Measurements from ENCODE around the gene KAT7.
"Not testable (repeated sequence)": the region's sequence is repeated elsewhere in the genome, so short reads cannot be mapped to it uniquely, and the experiment has no call there.

Gene KAT7

DNA sequence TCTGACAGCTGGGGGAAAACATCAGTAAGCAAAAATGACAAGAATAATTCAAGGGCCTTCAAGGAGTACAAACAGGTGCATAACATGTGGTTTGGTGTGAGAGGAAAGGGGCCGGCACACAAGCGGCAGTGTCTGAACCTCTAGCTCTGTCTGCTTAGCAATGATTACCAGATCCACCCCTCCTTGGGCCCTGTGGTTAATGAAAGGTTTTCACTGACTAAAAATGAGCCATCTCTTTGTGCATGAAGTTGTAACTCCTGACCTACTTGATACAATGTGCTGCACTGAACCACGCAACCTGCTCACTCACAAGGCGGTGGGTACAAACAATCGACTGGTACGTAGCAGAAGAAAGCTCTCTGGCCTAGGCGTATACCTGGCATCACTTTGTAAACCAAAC lies 39.7 kb upstream of the KAT7 start:
- Histone ChIP-seq H3K27ac (ENCODE audit: low read depth, low read length) (no peak overlapping the region), H3K9ac (ENCODE audit: low read length in 5 of 5) (no peak overlapping the region), H3K27me3 (ENCODE audit: control insufficient read depth in 5 of 5, insufficient read depth in 4 of 5, low read length in 5 of 5) (no peaks in the 10 kb centered on the region), H3K4me1 (ENCODE audit: control insufficient read depth in 5 of 5, insufficient read depth in 5 of 5, low read length in 5 of 5) (peaks cover 0 to 15% (median 5%) of the 10 kb centered on the region in 5 donors), H3K36me3 (ENCODE audit: control insufficient read depth in 5 of 5, insufficient read depth in 5 of 5, low read length in 5 of 5) (peaks cover 0 to 7% (median 0%) of the 10 kb centered on the region in 5 donors), H3K9me3 (ENCODE audit: control insufficient read depth in 5 of 5, low read length in 5 of 5) (no peaks in the 10 kb centered on the region), H3K4me3 (ENCODE audit: low read depth in 1 of 5, low read length in 5 of 5) (no peak overlapping the region)

DNA sequence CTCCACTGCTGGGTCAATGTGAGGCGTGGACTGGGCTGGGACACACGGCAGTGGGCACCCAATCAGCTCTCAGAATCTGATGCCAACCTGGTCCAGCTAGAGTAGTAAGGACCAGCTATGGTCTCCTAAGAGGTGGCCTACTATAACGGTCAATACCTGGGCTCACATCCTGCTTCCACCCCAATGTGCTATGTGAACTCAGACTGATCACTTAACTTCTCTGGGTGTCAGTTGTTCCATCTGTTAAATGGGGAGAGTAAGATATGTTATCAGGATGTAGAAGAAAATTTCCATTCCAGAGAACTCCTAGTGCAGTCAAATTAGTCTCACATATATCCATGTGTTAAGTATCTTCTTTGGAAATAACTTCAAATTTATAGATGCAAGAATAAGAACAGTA lies 38.8 kb upstream of the KAT7 start:
- Histone ChIP-seq H3K27me3 (ENCODE audit: control insufficient read depth in 5 of 5, insufficient read depth in 4 of 5, low read length in 5 of 5) (no peaks in the 10 kb centered on the region), H3K4me3 (ENCODE audit: low read depth in 1 of 5, low read length in 5 of 5) (no peak overlapping the region), H3K4me1 (ENCODE audit: control insufficient read depth in 5 of 5, insufficient read depth in 5 of 5, low read length in 5 of 5) (peaks cover 0 to 18% (median 8%) of the 10 kb centered on the region in 5 donors), H3K9me3 (ENCODE audit: control insufficient read depth in 5 of 5, low read length in 5 of 5) (no peaks in the 10 kb centered on the region), H3K27ac (ENCODE audit: low read depth, low read length) (no peak overlapping the region), H3K9ac (ENCODE audit: low read length in 5 of 5) (no peak overlapping the region), H3K36me3 (ENCODE audit: control insufficient read depth in 5 of 5, insufficient read depth in 5 of 5, low read length in 5 of 5) (peaks cover 0 to 7% (median 0%) of the 10 kb centered on the region in 5 donors)

DNA sequence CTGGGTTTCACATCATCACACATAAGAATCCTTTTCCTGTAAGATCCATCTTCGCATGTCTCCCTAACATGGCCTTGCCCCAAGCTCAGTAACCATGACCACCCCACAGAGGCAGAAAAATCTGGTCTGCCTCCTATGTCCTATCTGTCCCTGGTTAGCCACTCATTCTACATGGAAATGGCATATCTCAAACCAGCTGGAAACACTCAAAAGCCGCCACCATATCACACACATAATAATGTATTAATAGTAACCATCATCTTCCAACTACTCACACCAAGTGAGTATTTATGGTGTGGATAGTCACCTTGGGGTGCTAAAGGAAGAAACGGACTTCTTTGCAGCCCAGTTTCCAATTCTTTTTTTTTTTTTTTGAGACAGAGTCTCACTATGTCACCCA lies 36.0 kb upstream of the KAT7 start:
- Histone ChIP-seq H3K27me3 (ENCODE audit: control insufficient read depth in 5 of 5, insufficient read depth in 4 of 5, low read length in 5 of 5) (no peaks in the 10 kb centered on the region), H3K27ac (ENCODE audit: low read depth, low read length) (no peak overlapping the region), H3K36me3 (ENCODE audit: control insufficient read depth in 5 of 5, insufficient read depth in 5 of 5, low read length in 5 of 5) (peaks cover 0 to 3% (median 0%) of the 10 kb centered on the region in 5 donors), H3K4me3 (ENCODE audit: low read depth in 1 of 5, low read length in 5 of 5) (no peak overlapping the region), H3K4me1 (ENCODE audit: control insufficient read depth in 5 of 5, insufficient read depth in 5 of 5, low read length in 5 of 5) (peaks cover 0 to 22% (median 18%) of the 10 kb centered on the region in 5 donors), H3K9me3 (ENCODE audit: control insufficient read depth in 5 of 5, low read length in 5 of 5) (no peaks in the 10 kb centered on the region), H3K9ac (ENCODE audit: low read length in 5 of 5) (no peak overlapping the region)

DNA sequence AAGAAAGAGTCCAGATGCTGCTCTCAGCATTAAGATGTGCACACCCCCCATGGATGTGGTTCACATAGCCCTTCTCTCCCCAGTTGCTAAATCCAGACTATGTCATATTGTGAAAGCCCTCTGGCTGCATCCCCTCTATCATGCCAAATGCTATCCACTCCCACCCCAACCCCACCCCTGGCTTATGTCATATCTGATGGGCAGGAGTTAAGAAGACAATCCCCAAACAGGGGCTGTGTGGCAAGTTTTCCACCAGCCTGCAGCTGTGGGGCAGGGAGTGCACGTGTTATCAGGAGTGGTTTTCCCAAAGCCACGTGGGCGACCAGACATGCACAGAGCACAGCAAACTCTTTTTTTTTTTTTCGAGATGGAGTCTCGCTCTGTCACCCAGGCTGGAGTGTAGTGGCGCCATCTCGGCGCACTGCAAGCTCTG lies 34.5 kb upstream of the KAT7 start:
- Histone ChIP-seq H3K36me3 (ENCODE audit: control insufficient read depth in 5 of 5, insufficient read depth in 5 of 5, low read length in 5 of 5) (peaks cover 0 to 6% (median 0%) of the 10 kb centered on the region in 5 donors), H3K27ac (ENCODE audit: low read depth, low read length) (no peak overlapping the region), H3K4me3 (ENCODE audit: low read depth in 1 of 5, low read length in 5 of 5) (no peak overlapping the region), H3K4me1 (ENCODE audit: control insufficient read depth in 5 of 5, insufficient read depth in 5 of 5, low read length in 5 of 5) (peaks cover 0 to 22% (median 15%) of the 10 kb centered on the region in 5 donors), H3K9me3 (ENCODE audit: control insufficient read depth in 5 of 5, low read length in 5 of 5) (no peaks in the 10 kb centered on the region), H3K9ac (ENCODE audit: low read length in 5 of 5) (no peak overlapping the region), H3K27me3 (ENCODE audit: control insufficient read depth in 5 of 5, insufficient read depth in 4 of 5, low read length in 5 of 5) (no peaks in the 10 kb centered on the region)

- H3K27me3 ChIP-seq (ENCODE audit: control insufficient read depth in 5 of 5, insufficient read depth in 4 of 5, low read length in 5 of 5), result no peaks in the 10 kb centered on the region
- no peak overlapping the region for H3K27ac ChIP-seq (ENCODE audit: low read depth, low read length)
- H3K36me3 ChIP-seq (ENCODE audit: control insufficient read depth in 5 of 5, insufficient read depth in 5 of 5, low read length in 5 of 5), result peaks cover 0 to 3% (median 0%) of the 10 kb centered on the region in 5 donors
- no peaks in the 10 kb centered on the region for H3K9me3 ChIP-seq (ENCODE audit: control insufficient read depth in 5 of 5, low read length in 5 of 5)
- peaks cover 0 to 22% (median 15%) of the 10 kb centered on the region in 5 donors for H3K4me1 ChIP-seq (ENCODE audit: control insufficient read depth in 5 of 5, insufficient read depth in 5 of 5, low read length in 5 of 5)
- no peak overlapping the region for H3K9ac ChIP-seq (ENCODE audit: low read length in 5 of 5)
- H3K4me3 ChIP-seq (ENCODE audit: low read depth in 1 of 5, low read length in 5 of 5), result no peak overlapping the region
Observed at GRCh38 chr17:49755663-49756283, 32.7 kb upstream of the KAT7 start.

- Histone ChIP-seq H3K27me3 (ENCODE audit: control insufficient read depth in 5 of 5, insufficient read depth in 4 of 5, low read length in 5 of 5) (no peaks in the 10 kb centered on the region), H3K9ac (ENCODE audit: low read length in 5 of 5) (peak overlapping the region in 3 of 5 donors; percentile 20 to 68 (median 56)), H3K4me3 (ENCODE audit: low read depth in 1 of 5, low read length in 5 of 5) (no peak overlapping the region), H3K9me3 (ENCODE audit: control insufficient read depth in 5 of 5, low read length in 5 of 5) (no peaks in the 10 kb centered on the region), H3K27ac (ENCODE audit: low read depth, low read length) (no peak overlapping the region), H3K36me3 (ENCODE audit: control insufficient read depth in 5 of 5, insufficient read depth in 5 of 5, low read length in 5 of 5) (peaks cover 0 to 3% (median 0%) of the 10 kb centered on the region in 5 donors), H3K4me1 (ENCODE audit: control insufficient read depth in 5 of 5, insufficient read depth in 5 of 5, low read length in 5 of 5) (peaks cover 0 to 22% (median 15%) of the 10 kb centered on the region in 5 donors)
Observed at GRCh38 chr17:49756323-49757150, 31.9 kb upstream of the KAT7 start.

DNA sequence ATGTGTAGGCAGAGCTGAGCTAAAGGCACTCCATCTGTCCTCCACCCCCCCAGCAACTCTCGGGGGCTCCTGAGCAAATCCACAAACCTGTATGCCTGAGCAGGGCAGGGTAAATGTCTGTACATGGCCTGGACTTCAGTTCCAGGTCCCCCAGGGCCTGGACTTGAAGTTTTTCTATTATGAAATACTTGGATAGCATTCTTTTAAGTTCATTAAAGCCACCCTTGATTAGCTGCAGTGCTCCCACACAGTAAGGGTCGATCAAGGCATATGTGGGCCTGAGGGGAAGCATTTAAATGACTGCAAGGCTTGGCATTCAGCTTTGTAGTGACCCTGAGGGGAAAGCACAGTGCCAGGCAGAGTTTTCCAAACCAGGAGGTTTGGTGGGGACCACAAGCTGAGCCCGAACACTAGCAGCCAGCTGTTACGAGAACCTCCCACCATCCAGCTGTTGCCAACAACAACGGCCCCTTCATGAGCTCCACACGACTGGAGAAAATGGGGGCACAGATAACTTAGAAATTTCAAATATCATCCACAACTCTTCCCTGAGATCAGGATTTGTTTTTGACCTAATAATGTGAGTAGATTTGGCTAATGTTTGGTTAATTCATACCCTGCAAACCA lies 31.2 kb upstream of the KAT7 start:
- Histone ChIP-seq H3K27ac (ENCODE audit: low read depth, low read length) (no peak overlapping the region), H3K4me1 (ENCODE audit: control insufficient read depth in 5 of 5, insufficient read depth in 5 of 5, low read length in 5 of 5) (peaks cover 0 to 24% (median 15%) of the 10 kb centered on the region in 5 donors), H3K36me3 (ENCODE audit: control insufficient read depth in 5 of 5, insufficient read depth in 5 of 5, low read length in 5 of 5) (peaks cover 0 to 3% (median 0%) of the 10 kb centered on the region in 5 donors), H3K9me3 (ENCODE audit: control insufficient read depth in 5 of 5, low read length in 5 of 5) (no peaks in the 10 kb centered on the region), H3K27me3 (ENCODE audit: control insufficient read depth in 5 of 5, insufficient read depth in 4 of 5, low read length in 5 of 5) (no peaks in the 10 kb centered on the region), H3K9ac (ENCODE audit: low read length in 5 of 5) (peak overlapping the region in 3 of 5 donors; percentile 20 to 68 (median 56)), H3K4me3 (ENCODE audit: low read depth in 1 of 5, low read length in 5 of 5) (no peak overlapping the region)

DNA sequence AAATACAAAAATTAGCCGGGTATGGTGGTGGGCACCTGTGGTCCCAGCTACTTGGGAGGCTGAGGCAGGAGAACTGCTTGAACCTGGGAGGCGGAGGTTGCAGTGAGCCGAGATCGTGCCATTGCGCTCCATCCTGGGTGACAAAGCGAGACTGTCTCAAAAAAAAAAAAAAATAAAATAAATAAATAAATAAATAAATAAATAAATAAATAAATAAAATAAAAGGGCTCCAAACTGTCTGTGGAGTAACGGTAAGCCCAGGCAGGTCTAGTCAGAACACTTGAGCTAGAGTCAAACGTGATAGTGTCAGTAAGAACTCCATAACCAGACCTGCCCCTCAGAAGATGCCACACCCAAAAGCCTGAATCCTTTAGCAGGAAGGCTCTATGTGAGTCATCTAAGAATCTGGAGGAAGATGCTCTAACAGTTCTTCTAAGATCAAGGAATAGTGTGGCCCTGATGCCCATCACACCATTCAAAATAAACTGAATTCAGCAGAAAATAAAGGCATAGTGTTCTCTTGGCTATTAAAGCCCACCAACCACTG lies 29.9 kb upstream of the KAT7 start:
- not testable (repeated sequence) for H3K9ac ChIP-seq (ENCODE audit: low read length in 5 of 5); H3K36me3 ChIP-seq (ENCODE audit: control insufficient read depth in 5 of 5, insufficient read depth in 5 of 5, low read length in 5 of 5); H3K27me3 ChIP-seq (ENCODE audit: control insufficient read depth in 5 of 5, insufficient read depth in 4 of 5, low read length in 5 of 5); H3K4me3 ChIP-seq (ENCODE audit: low read depth in 1 of 5, low read length in 5 of 5); H3K9me3 ChIP-seq (ENCODE audit: control insufficient read depth in 5 of 5, low read length in 5 of 5); H3K27ac ChIP-seq (ENCODE audit: low read depth, low read length)
- peaks cover 0 to 35% (median 28%) of the 10 kb centered on the region in 5 donors for H3K4me1 ChIP-seq (ENCODE audit: control insufficient read depth in 5 of 5, insufficient read depth in 5 of 5, low read length in 5 of 5)

DNA sequence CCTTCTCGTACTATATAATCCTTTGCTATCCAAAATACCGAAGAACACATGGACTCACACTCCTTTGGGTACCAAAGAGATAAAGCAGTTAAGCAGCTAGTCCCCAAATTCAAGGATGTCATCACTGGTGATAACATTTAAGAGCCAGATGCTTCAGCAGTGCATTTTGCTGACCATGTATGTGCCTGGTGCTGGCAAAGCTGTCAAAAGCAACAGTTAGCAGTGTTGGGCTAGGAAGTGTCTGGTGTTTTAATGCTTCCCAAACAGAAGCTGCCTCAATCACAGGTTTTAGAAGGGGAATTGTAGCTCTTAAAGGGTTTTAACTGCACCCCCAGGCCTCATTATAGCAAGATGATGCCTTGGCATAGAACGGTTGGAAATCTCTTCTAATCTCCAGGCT lies 29.3 kb upstream of the KAT7 start:
- Histone ChIP-seq H3K27ac (ENCODE audit: low read depth, low read length) (no peak overlapping the region), H3K4me1 (ENCODE audit: control insufficient read depth in 5 of 5, insufficient read depth in 5 of 5, low read length in 5 of 5) (peaks cover 0 to 29% (median 27%) of the 10 kb centered on the region in 5 donors), H3K36me3 (ENCODE audit: control insufficient read depth in 5 of 5, insufficient read depth in 5 of 5, low read length in 5 of 5) (peaks cover 0 to 3% (median 0%) of the 10 kb centered on the region in 5 donors), H3K9ac (ENCODE audit: low read length in 5 of 5) (no peak overlapping the region), H3K27me3 (ENCODE audit: control insufficient read depth in 5 of 5, insufficient read depth in 4 of 5, low read length in 5 of 5) (no peaks in the 10 kb centered on the region), H3K4me3 (ENCODE audit: low read depth in 1 of 5, low read length in 5 of 5) (no peak overlapping the region), H3K9me3 (ENCODE audit: control insufficient read depth in 5 of 5, low read length in 5 of 5) (no peaks in the 10 kb centered on the region)
